H9 (cell line): ENCODE data around the gene TLE4. TPM values are rescaled to one million over a fixed set of nuclear protein-coding genes. Genes with fewer than 3 reads are reported as not detected.

Experiments used
- DNase-seq: peaks from one replicate; pipeline ENCODE4 v3.0.0-alpha.2; 2017
- H2AFZ ChIP-seq: one replicate; pipeline ENCODE4 v1.6.1; 2013; ENCODE audit warnings: mild to moderate bottlenecking, low read length, control low read depth, moderate library complexity
- H2AK5ac ChIP-seq: 2 replicates; pipeline ENCODE4 v1.6.1; 2013; ENCODE audit warnings: low read length, control low read depth, mixed read lengths; ENCODE audit not compliant: insufficient read length
- H2BK120ac ChIP-seq: one replicate; pipeline ENCODE4 v1.6.1; 2013; ENCODE audit warnings: low read depth, mild to moderate bottlenecking, low read length, control low read depth, inconsistent platforms; ENCODE audit not compliant: poor library complexity, severe bottlenecking
- H2BK12ac ChIP-seq: 2 replicates; pipeline ENCODE4 v1.6.1; 2013; ENCODE audit warnings: low read length, control low read depth, mixed read lengths, low read depth; ENCODE audit not compliant: insufficient read length
- H2BK15ac ChIP-seq: 2 replicates; pipeline ENCODE4 v1.6.1; 2013; ENCODE audit warnings: low read depth, low read length, control low read depth
- H2BK20ac ChIP-seq: one replicate; pipeline ENCODE4 v1.6.1; 2013; ENCODE audit warnings: low read depth, mild to moderate bottlenecking, low read length, control low read depth, inconsistent platforms; ENCODE audit not compliant: poor library complexity, severe bottlenecking
- H2BK5ac ChIP-seq: 2 replicates; pipeline ENCODE4 v1.6.1; 2013; ENCODE audit warnings: low read length, control low read depth, mixed read lengths; ENCODE audit not compliant: insufficient read length
- H3K14ac ChIP-seq: 2 replicates; pipeline ENCODE4 v1.6.1; 2013; ENCODE audit warnings: low read length, control low read depth; ENCODE audit not compliant: insufficient read depth
- H3K18ac ChIP-seq: 2 replicates; pipeline ENCODE4 v1.6.1; 2013; ENCODE audit warnings: low read depth, mild to moderate bottlenecking, mixed read lengths, low read length, control low read depth; ENCODE audit not compliant: insufficient read length
- H3K23ac ChIP-seq: 2 replicates; pipeline ENCODE4 v1.6.1; 2013; ENCODE audit warnings: low read length, control low read depth, mixed read lengths, low read depth; ENCODE audit not compliant: insufficient read length
- H3K23me2 ChIP-seq: 2 replicates; pipeline ENCODE4 v1.6.1; 2013; ENCODE audit warnings: low read depth, mild to moderate bottlenecking, mixed read lengths, low read length, control low read depth; ENCODE audit not compliant: insufficient read length, poor library complexity, severe bottlenecking
- H3K27ac ChIP-seq: 2 replicates; pipeline ENCODE4 v1.5.1; 2013; ENCODE audit warnings: low read length, control low read depth, mixed read lengths, low read depth; ENCODE audit not compliant: insufficient read length
- H3K27me3 ChIP-seq: 2 replicates; pipeline ENCODE4 v1.6.1; 2013; ENCODE audit warnings: low read length, control low read depth, inconsistent platforms; ENCODE audit not compliant: insufficient read depth
- H3K4ac ChIP-seq: 2 replicates; pipeline ENCODE4 v1.6.1; 2013; ENCODE audit warnings: low read depth, mild to moderate bottlenecking, control low read depth, inconsistent platforms, low read length, moderate library complexity
- H3K4me1 ChIP-seq: 2 replicates; pipeline ENCODE4 v1.6.1; 2013; ENCODE audit warnings: low read length, control low read depth, inconsistent platforms; ENCODE audit not compliant: insufficient read depth
- H3K4me2 ChIP-seq: 2 replicates; pipeline ENCODE4 v1.6.1; 2013; ENCODE audit warnings: low read length, control low read depth, mixed read lengths; ENCODE audit not compliant: insufficient read length, insufficient read depth
- H3K56ac ChIP-seq: 2 replicates; pipeline ENCODE4 v1.6.1; 2013; ENCODE audit warnings: low read depth, mild to moderate bottlenecking, mixed read lengths, low read length, control low read depth; ENCODE audit not compliant: insufficient read length
- H3K79me1 ChIP-seq: 2 replicates; pipeline ENCODE4 v1.6.1; 2013; ENCODE audit warnings: low read depth, mild to moderate bottlenecking, moderate library complexity, low read length, control low read depth, inconsistent platforms; ENCODE audit not compliant: insufficient read depth, poor library complexity, severe bottlenecking
- H3K79me2 ChIP-seq: 2 replicates; pipeline ENCODE4 v1.6.1; 2013; ENCODE audit warnings: low read length, control low read depth, inconsistent platforms; ENCODE audit not compliant: insufficient read depth
- H3K9ac ChIP-seq: 2 replicates; pipeline ENCODE4 v1.6.1; 2013; ENCODE audit warnings: low read length, control low read depth, mixed read lengths; ENCODE audit not compliant: insufficient read length; ENCODE audit errors: extremely low read depth
- H3K9me3 ChIP-seq: one replicate; pipeline ENCODE4 v1.6.1; 2013; ENCODE audit warnings: low read depth, low read length, inconsistent platforms; ENCODE audit not compliant: control insufficient read depth
- H3T11ph ChIP-seq: one replicate; pipeline ENCODE4 v1.6.1; 2013; ENCODE audit warnings: mild to moderate bottlenecking, low read length, control low read depth, inconsistent platforms
- H4K20me1 ChIP-seq: one replicate; pipeline ENCODE4 v1.6.1; 2013; ENCODE audit not compliant: control insufficient read depth, insufficient read length, insufficient read depth
- H4K5ac ChIP-seq: 2 replicates; pipeline ENCODE4 v1.6.1; 2013; ENCODE audit warnings: low read depth, mild to moderate bottlenecking, mixed read lengths, low read length, control low read depth; ENCODE audit not compliant: insufficient read length
- H4K8ac ChIP-seq: replicated peaks from 2 replicates; pipeline ENCODE4 v1.6.1; 2013; ENCODE audit warnings: low read length, control low read depth, mixed read lengths, low read depth; ENCODE audit not compliant: insufficient read length
- H4K91ac ChIP-seq: 2 replicates; pipeline ENCODE4 v1.6.1; 2013; ENCODE audit warnings: low read depth, mild to moderate bottlenecking, moderate library complexity, mixed read lengths, low read length, control low read depth; ENCODE audit not compliant: insufficient read length
- H3K27ac Mint-ChIP-seq, 3 experiments: 2 replicates in 2 of 3; 3 replicates in 1 of 3; pipeline ENCODE4 v1.8.0; 2020 to 2021; ENCODE audit warnings: mixed read lengths in 3 of 3, mild to moderate bottlenecking in 1 of 3, moderate library complexity in 1 of 3
- H3K27me3 Mint-ChIP-seq: 2 replicates; pipeline ENCODE4 v1.8.0; 2021; ENCODE audit warnings: low read depth, mild to moderate bottlenecking, moderate library complexity, mixed read lengths
- H3K36me3 Mint-ChIP-seq, 3 experiments: 2 replicates in 2 of 3; 3 replicates in 1 of 3; pipeline ENCODE4 v1.8.0; 2020 to 2021; ENCODE audit warnings: low read depth in 3 of 3, mixed read lengths in 3 of 3; ENCODE audit not compliant: insufficient read depth in 1 of 3
- H3K4me1 Mint-ChIP-seq, 2 experiments: 2 replicates each; pipeline ENCODE4 v1.8.0; 2020; ENCODE audit warnings: mixed read lengths in 2 of 2
- H3K4me3 Mint-ChIP-seq, 2 experiments: 2 replicates in 1 of 2; 3 replicates in 1 of 2; pipeline ENCODE4 v1.8.0; 2020 to 2021; ENCODE audit warnings: mild to moderate bottlenecking in 2 of 2, mixed read lengths in 2 of 2, moderate library complexity in 1 of 2
- H3K9me3 Mint-ChIP-seq, 2 experiments: 2 replicates in 1 of 2; 3 replicates in 1 of 2; pipeline ENCODE4 v1.8.0; 2020; ENCODE audit warnings: mild to moderate bottlenecking in 2 of 2, mixed read lengths in 2 of 2, moderate library complexity in 1 of 2
- CTCF ChIP-seq: fragments of 200-600 bp; sonication (generic); conservative IDR thresholded peaks from 3 replicates; pipeline ENCODE4 v1.8.0; 2021; ENCODE audit warnings: antibody characterized with exemption, mild to moderate bottlenecking
- WGBS: extraction: QIAGEN DNeasy Blood & Tissue Kit; methylation state at CpG from one replicate; pipeline ENCODE4 v1.1.7; 2013; ENCODE audit warnings: missing lambda C conversion rate, low lambda C conversion rate, mixed read lengths; ENCODE audit not compliant: insufficient read length; ENCODE audit errors: extremely low coverage; 5-methylcytosine and 5-hydroxymethylcytosine counted together
- total RNA-seq: library from RNA; stranded (reverse); gene quantifications from 2 replicates; pipeline ENCODE4 v1.2.1, GENCODE V29; 2021

TLE4 gene
- total RNA-seq, 1 experiment from 2014 or later = 35.1 TPM

- WGBS = no CpG with 5 or more reads among the region's 7 CpGs
- Histone ChIP-seq H3K18ac (no peak overlapping the region), H3K9ac (no peak overlapping the region), H2BK12ac (no peak overlapping the region), H3K9me3 (no peaks in the 10 kb centered on the region), H3K23ac (no peak overlapping the region), H3K14ac (no peak overlapping the region), H2BK20ac (no peak overlapping the region), H3K56ac (no peak overlapping the region), H3K4me1 (peaks cover 3% of the 10 kb centered on the region; the same call in 1 of the 2 replicates), H4K91ac (no peak overlapping the region), H3K27me3 (no peaks in the 10 kb centered on the region), H4K20me1 (no peaks in the 10 kb centered on the region), H2AFZ (no peak overlapping the region), H3K79me1 (no peaks in the 10 kb centered on the region), H2AK5ac (no peak overlapping the region), H3K79me2 (no peaks in the 10 kb centered on the region), H3K4ac (no peak overlapping the region), H2BK5ac (no peak overlapping the region), H3T11ph (no peak overlapping the region), H2BK15ac (no peak overlapping the region), H4K8ac (no peak overlapping the region), H2BK120ac (no peak overlapping the region), H3K27ac (no peak overlapping the region), H3K23me2 (no peaks in the 10 kb centered on the region), H4K5ac (no peak overlapping the region), H3K4me2 (no peak overlapping the region)
- DNase-seq = no peak
- H3K9me3 Mint-ChIP-seq = peaks cover 3 to 4% of the 10 kb centered on the region in 2 experiments; a peak in 2 of 5 replicates
- no peak overlapping the region for H3K4me3 Mint-ChIP-seq
- H3K27ac Mint-ChIP-seq = peak overlapping the region in 1 of 3 experiments; percentile 12; a peak in 2 of 7 replicates
- no peak for TF ChIP-seq CTCF
- H3K36me3 Mint-ChIP-seq = peaks cover 3 to 9% (median 3%) of the 10 kb centered on the region in 3 experiments; a peak in 5 of 7 replicates
- peaks cover 38 to 41% of the 10 kb centered on the region in 2 experiments for H3K4me1 Mint-ChIP-seq
- H3K27me3 Mint-ChIP-seq = no peaks in the 10 kb centered on the region
Observed at GRCh38 chr9:79674052-79674777, 102.5 kb downstream of the TLE4 start.
